HG03342 (cell line): ENCODE results near the gene GNPAT.

Experiments used
- ATAC-seq: cut with Tn5 transposase; IDR thresholded peaks from one replicate; pipeline ENCODE4 v1.9.1; 2021; ENCODE audit warnings: mild to moderate bottlenecking, moderate library complexity; ENCODE audit not compliant: unreplicated experiment

The GNPAT gene

GRCh38 chr1:231213831-231214573 lies 27.0 kb upstream of the GNPAT start:
- ATAC-seq: no peak

- ATAC-seq: peak; percentile 34
Observed at GRCh38 chr1:231214918-231215680, 25.9 kb upstream of the GNPAT start.

- ATAC-seq: peak; percentile 4
Observed at GRCh38 chr1:231215681-231216385, 25.2 kb upstream of the GNPAT start.

DNA sequence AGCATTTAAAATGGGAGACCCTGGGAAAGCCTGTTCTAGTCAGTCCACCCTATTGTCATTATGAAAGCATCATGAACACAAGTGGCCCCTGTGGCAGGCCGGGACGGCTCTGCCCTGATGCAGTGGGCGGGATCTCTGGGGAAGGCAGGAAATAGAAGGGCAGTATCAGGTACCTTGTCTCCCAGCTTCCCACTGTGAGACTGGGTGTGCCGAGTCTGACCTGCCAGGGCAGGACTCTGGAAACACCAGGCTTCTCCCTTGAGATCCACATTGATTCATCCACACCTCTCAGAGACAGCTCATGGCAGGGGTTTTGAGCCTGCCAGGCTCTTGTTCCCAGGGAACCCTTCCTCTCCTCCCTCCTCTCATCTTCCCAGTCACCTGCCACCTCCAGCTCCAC lies 24.5 kb upstream of the GNPAT start:
- no peak for ATAC-seq

- ATAC-seq: no peak
Observed at GRCh38 chr1:231217056-231217455, 24.0 kb upstream of the GNPAT start.

- ATAC-seq: no peak
Observed at GRCh38 chr1:231218078-231218477, 22.9 kb upstream of the GNPAT start.

GRCh38 chr1:231219422-231220401 lies 21.3 kb upstream of the GNPAT start:
- ATAC-seq: no peak

- ATAC-seq: no peak
Observed at GRCh38 chr1:231220801-231221200, 20.2 kb upstream of the GNPAT start.

DNA sequence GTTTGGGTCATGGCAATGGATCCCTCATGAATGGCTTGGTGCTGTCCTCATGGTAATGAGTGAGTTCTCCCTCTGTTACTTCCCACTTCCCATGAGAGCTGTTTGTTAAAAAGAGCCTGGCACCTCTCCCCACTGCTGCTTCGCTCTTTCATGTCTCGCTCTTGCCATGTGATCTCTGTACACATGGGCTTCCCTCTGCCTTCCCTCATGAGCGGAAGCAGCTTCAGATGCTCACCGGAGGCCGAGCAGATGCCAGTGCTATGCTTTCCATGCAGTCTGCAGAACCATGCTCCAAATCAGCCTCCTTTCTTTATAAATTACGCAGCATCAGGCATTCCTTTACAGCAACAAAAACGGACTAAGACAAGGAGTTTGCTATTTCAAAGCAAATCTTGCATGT lies 14.9 kb upstream of the GNPAT start:
- no peak for ATAC-seq

GRCh38 chr1:231231511-231231910 lies 9.5 kb upstream of the GNPAT start:
- no peak for ATAC-seq

DNA sequence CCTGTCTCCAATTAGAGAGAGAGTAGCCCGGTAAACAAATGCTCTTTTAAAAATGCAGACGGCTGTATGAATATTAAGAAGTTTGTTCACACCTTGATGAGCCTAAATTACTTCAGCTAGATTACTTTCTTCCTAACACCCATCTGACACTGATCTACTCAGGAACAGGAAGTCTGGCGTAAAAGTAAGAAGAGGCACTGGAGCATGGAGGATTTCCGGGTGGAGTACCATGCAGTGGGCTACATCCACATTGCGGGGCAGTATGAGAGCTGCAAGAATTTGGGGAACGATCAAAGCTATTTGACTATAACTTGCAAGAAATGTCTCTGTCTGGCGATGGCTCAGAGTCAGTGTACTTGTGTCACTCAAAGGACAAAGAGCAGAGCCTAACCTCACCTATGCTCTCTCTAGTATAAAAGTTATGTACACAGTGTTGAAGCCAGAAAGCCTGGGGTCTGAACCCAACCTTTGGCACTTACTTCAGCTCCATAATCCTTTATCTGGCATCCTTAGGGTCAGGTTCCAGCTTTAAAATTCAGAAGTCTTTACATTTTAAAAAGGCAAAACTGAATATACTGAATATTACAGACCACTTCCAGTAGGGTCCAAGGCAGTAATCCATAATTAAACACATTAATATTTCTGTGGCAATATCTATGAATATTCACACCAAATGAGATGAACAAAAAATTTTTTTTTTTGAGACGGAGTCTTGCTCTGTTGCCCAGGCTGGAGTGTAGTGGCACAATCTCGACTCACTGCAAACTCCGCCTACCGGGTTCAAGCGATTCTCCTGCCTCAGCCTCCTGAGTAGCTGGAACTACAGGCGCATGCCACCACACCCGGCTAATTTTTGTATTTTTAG lies 7.9 kb upstream of the GNPAT start:
- ATAC-seq: peak; percentile 87

GRCh38 chr1:231233735-231234417 lies 7.1 kb upstream of the GNPAT start:
- no peak for ATAC-seq

- ATAC-seq: no peak
Observed at GRCh38 chr1:231234506-231234905, 6.5 kb upstream of the GNPAT start.

DNA sequence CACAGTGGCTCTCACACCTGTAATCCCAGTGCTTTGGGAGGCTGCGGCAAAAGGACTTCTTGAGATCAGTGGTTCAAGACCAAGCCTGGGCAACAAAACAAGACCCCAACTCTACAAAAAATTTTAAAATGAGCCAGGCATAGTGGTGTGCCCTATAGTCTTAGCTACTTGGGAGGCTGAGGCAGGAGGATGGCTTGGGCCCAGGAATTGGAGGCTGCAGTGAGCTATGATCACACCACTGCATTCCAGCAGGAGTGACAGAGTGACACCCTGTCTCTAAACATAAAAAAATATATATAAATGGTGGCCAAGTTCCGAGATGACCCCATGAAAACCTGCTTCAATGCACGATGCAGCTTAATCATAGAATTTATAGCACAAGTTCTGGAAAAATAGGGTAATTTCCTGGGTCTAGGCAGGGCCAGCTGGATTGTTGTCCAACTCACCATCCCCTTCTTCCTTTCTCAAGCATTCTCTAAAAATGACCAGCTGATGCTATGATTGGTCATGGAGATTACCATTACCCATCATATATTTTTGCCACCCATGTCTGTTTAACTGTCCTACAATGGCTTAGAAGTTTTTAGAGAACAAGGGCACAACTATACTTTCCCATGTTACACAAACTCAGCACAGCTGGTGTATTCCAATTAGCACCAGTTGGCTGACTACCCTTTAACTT lies 5.3 kb upstream of the GNPAT start:
- ATAC-seq: no peak

- ATAC-seq: no peak
Observed at GRCh38 chr1:231236208-231236591, 4.8 kb upstream of the GNPAT start.

DNA sequence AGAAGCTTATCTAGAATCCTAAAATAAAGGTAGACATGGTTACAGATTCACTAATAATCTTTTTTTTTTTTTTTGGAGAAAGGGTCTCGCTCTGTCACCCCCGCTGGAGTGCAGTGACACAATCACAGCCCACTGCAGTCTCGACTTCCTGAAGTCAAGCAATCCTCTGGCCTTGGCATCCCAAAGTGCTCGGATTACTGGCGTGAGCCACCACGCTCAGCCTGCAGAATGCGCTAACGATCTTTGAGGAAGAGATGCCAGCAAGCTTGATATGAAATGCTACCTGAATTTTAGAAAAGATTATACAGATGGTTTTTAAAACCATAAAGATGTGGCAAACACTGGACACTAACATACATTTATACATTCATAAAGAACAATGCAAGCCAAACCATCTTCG lies 4.1 kb upstream of the GNPAT start:
- no peak for ATAC-seq

DNA sequence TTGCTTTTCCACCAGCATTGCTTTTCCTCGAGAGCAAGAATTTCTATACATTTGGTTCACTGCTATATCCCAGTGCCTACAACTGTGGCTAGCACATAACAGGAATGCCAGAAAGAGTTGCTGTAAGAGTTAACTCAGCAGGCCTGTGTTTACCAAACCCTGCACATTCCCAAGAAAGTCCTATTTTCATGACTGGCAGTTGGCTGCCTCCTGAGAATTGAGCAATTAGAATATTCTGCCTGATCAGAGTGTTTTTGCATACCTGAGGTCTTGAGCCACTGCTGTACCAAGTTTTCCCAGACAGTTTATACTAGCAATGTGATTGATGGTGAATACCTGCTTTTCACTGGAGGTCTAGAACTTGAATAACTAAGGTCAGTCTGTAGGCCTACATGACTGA lies 2.7 kb upstream of the GNPAT start:
- no peak for ATAC-seq

GRCh38 chr1:231240531-231240882 lies 505 bp upstream of the GNPAT start:
- ATAC-seq: no peak

GRCh38 chr1:231241750-231242149 lies 738 bp downstream of the GNPAT start:
- ATAC-seq: no peak
